Sigmoid colon (tissue), 7 donors: ENCODE data around the gene VASH2. TPM values are rescaled to one million over a fixed set of nuclear protein-coding genes. Genes with fewer than 3 reads are reported as not detected.

Source experiments
- DNase-seq: peaks from one replicate; pipeline ENCODE4 v3.0.0-alpha.2; 2019
- H3K27ac ChIP-seq, 4 donors: fragments of 200-600 bp; sonication (generic); one replicate each; pipeline ENCODE4 v1.5.1; 2016 to 2019; ENCODE audit warnings: mild to moderate bottlenecking in 1 of 4
- H3K27me3 ChIP-seq, 3 donors: fragments of 200-600 bp; sonication (generic); one replicate each; pipeline ENCODE4 v1.5.1; 2019; ENCODE audit warnings: mild to moderate bottlenecking in 1 of 3
- H3K36me3 ChIP-seq, 4 donors: fragments of 200-600 bp; sonication (generic); one replicate each; pipeline ENCODE4 v1.5.1; 2016 to 2019
- H3K4me1 ChIP-seq, 4 donors: fragments of 200-600 bp; sonication (generic); one replicate each; pipeline ENCODE4 v1.5.1; 2017 to 2019
- H3K4me3 ChIP-seq, 4 donors: fragments of 200-600 bp; sonication (generic); one replicate each; pipeline ENCODE4 v1.5.1; 2017 to 2019; ENCODE audit warnings: mild to moderate bottlenecking in 2 of 4, moderate library complexity in 1 of 4
- H3K9me3 ChIP-seq, 4 donors: fragments of 200-600 bp in 3 of 4; sonication (generic) in 3 of 4; one replicate each; pipeline versions ENCODE4 v1.5.1 to v1.6.1; 2013 to 2019
- EP300 ChIP-seq, 4 donors: sonication (generic); formaldehyde crosslinking; IDR thresholded peaks; one replicate each; pipeline ENCODE4 v1.6.1; 2017; ENCODE audit warnings: antibody characterized with exemption in 4 of 4
- POLR2A ChIP-seq, 2 donors: fragments of 450-650 bp; IDR thresholded peaks; one replicate each; pipeline ENCODE4 v1.6.1; 2016; ENCODE audit warnings: antibody characterized with exemption in 2 of 2, mild to moderate bottlenecking in 2 of 2, moderate library complexity in 2 of 2
- POLR2AphosphoS5 ChIP-seq, 4 donors: sonication (generic); formaldehyde crosslinking; IDR thresholded peaks; one replicate each; pipeline ENCODE4 v1.6.1; 2017; ENCODE audit warnings: antibody characterized with exemption in 4 of 4
- WGBS, 2 donors: extraction: QIAGEN DNeasy Blood & Tissue Kit; methylation state at CpG; one replicate each; pipeline ENCODE4 v1.1.7; 2013; 5-methylcytosine and 5-hydroxymethylcytosine counted together
- intact Hi-C: fragments of 100-400 bp; cut with DNase I; formaldehyde crosslinking; loops from one replicate; pipeline ENCODE4 v1.15.1; 2023
- polyA plus RNA-seq, 3 donors: library from polyadenylated mRNA; stranded (reverse); fragments of 200-250 nt; gene quantifications; one replicate each; pipeline ENCODE4 v1.2.3, GENCODE V29; 2013
- total RNA-seq, 4 donors: library from RNA; depleted of rRNA; stranded (reverse); fragments of >200 nt; gene quantifications; one replicate each; pipeline ENCODE4 v1.1.0, GENCODE V29; 2016
- TF ChIP-seq, protein P1 (sequence below), 4 experiments: fragments of 450-650 bp in 3 of 4; fragments of 200-600 bp in 1 of 4; IDR thresholded peaks; one replicate each; pipeline ENCODE4 v1.5.1; 2016 to 2019; ENCODE audit warnings: antibody characterized with exemption in 4 of 4, mild to moderate bottlenecking in 3 of 4, moderate library complexity in 2 of 4
- donor health status: healthy with polysubstance abuse.
- donor health status: Bipolar disorder and iron deficiency.
- donor health status: healthy.

Gene VASH2
- total and polyA plus RNA-seq, 7 donors, result under 0.01 to 2.1 (median 0.27) TPM

DNA sequence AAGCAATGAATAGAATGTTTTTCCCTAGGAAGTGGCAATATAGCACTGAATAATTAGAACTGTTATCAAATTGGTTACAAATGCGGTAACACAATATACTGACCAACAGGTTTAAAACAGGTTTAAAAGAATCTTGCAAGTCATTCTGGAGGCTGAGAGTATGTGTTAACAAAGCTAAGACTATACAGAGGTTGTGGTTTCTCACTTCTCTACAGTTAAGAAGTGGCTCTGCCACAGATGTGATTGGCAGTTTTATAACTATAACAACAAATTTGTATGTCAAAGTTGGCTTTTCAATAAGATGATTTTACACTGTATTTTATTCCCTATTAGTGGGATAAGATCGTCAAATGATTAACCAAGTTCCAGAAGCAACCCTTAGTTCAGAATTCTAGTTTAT, 58.2 kb downstream of the VASH2 start:
- no peaks in the 10 kb centered on the region for H3K9me3 ChIP-seq
- no peak overlapping the region for H3K27ac ChIP-seq
- H3K36me3 ChIP-seq, result peaks cover 0 to 67% (median 17%) of the 10 kb centered on the region in 4 donors
- TF ChIP-seq, protein P1, sequence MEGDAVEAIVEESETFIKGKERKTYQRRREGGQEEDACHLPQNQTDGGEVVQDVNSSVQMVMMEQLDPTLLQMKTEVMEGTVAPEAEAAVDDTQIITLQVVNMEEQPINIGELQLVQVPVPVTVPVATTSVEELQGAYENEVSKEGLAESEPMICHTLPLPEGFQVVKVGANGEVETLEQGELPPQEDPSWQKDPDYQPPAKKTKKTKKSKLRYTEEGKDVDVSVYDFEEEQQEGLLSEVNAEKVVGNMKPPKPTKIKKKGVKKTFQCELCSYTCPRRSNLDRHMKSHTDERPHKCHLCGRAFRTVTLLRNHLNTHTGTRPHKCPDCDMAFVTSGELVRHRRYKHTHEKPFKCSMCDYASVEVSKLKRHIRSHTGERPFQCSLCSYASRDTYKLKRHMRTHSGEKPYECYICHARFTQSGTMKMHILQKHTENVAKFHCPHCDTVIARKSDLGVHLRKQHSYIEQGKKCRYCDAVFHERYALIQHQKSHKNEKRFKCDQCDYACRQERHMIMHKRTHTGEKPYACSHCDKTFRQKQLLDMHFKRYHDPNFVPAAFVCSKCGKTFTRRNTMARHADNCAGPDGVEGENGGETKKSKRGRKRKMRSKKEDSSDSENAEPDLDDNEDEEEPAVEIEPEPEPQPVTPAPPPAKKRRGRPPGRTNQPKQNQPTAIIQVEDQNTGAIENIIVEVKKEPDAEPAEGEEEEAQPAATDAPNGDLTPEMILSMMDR (IDR thresholded peaks at IDR 0.05), result no peak
- no peak for TF ChIP-seq POLR2AphosphoS5 (IDR thresholded peaks at IDR 0.05)
- TF ChIP-seq POLR2A (IDR thresholded peaks at IDR 0.05), result no peak
- no peak for TF ChIP-seq EP300 (IDR thresholded peaks at IDR 0.05)
- 81 to 89% methylated on average over 2 of the region's 2 CpGs for WGBS, 2 donors
- no peaks in the 10 kb centered on the region for H3K27me3 ChIP-seq
- DNase-seq, result no peak
- H3K4me3 ChIP-seq, result no peak overlapping the region
- intact Hi-C loops, result no loop called here
- H3K4me1 ChIP-seq, result peaks cover 0 to 9% (median 5%) of the 10 kb centered on the region in 4 donors

DNA sequence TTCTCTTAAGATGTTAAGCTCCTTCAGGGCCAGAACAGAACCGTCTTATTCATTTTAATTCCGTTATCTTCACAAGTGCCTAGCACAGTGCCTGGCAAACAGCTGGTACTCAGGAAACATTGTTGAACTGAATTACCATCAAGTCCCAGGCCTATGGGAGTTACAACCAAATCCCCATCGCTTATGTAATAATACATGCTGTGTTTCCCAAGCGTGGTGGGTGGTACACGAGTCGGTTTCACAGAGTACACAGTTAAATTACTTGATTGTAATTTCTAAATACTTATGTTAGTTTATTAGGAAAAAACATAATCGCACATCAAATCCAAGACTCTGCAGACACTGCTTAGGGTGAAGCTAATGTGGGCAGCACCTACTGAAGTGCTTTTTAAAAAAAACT, 64.3 kb downstream of the VASH2 start:
- TF ChIP-seq POLR2AphosphoS5 (IDR thresholded peaks at IDR 0.05) (no peak), EP300 (IDR thresholded peaks at IDR 0.05) (no peak), POLR2A (IDR thresholded peaks at IDR 0.05) (no peak)
- TF ChIP-seq, protein P1 (IDR thresholded peaks at IDR 0.05), result no peak
- H3K4me1 ChIP-seq, result peaks cover 0 to 22% (median 16%) of the 10 kb centered on the region in 4 donors
- intact Hi-C loops, result loop anchor here (1.0 to 10.0 kb wide), 2 partner anchors 37 to 220 kb away; partner anchors contain the start of genes NSL1, RPS6KC1 and TATDN3
- H3K27ac ChIP-seq, result peak overlapping the region; percentile 88 to 96 (median 94)
- no peaks in the 10 kb centered on the region for H3K9me3 ChIP-seq
- no peak for DNase-seq
- H3K36me3 ChIP-seq, result peaks cover 0 to 19% (median 0%) of the 10 kb centered on the region in 4 donors
- 13 to 18% methylated on average over 7 of the region's 7 CpGs for WGBS, 2 donors
- H3K27me3 ChIP-seq, result no peaks in the 10 kb centered on the region
- peak overlapping the region; percentile 72 to 93 (median 82) for H3K4me3 ChIP-seq

DNA sequence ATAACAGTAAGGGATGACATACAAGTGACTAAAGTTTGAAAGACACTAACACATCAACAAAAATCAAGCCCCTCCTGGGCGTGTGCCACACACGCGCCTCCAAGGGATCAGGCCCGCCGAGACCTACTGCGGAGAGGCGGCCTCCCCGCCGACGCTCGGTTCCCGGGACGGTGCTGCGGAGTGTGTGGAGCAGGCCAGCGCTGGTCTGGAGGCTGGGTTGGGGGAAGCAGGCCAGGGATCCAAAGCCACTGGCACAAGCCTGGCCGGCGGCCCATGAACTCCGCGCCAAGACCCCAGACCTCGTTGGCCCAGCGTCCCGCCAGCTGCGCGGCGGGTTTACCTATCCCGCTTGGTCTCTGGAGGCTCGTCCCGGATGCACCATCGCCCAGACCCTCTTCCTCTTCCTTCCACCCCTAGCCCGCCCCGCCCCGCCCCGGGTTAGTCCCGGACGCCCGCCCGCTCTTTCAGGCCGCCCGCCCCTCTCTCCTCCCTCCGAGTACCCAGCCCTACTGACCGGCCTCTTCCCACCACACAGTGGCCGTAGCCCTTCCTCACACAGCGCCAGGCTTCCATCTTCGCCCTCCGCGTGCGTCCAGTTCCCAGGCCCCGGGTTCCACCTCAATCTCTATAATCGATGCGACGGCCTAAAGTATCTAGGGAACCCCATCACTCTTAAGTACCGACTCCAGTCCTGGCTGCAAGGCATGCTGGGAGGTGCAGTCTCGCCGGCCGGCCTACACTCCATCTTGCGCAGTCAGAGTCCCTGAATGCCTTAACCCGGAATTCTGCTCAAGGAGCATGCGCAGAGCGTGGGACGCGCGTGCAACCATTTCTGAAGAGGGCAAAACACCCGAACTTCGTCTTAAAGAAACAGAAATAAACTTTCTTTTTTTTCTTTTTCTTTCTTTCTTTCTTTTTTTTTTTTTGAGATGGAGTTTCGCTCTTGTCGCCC, 65.0 kb downstream of the VASH2 start, which contains the start of gene ANGEL2:
Gene ANGEL2 (minus strand): TSS at position 769 of the 952 bp plus-strand sequence. CDS start 196 bp downstream, at position 573.
- H3K36me3 ChIP-seq, result peaks cover 0 to 16% (median 0%) of the 10 kb centered on the region in 4 donors
- intact Hi-C loops, result loop anchor here (1.0 to 10.0 kb wide), 2 partner anchors 36 to 221 kb away; partner anchors contain the start of genes NSL1, RPS6KC1 and TATDN3
- 1% methylated on average over 66 of the region's 66 CpGs for WGBS, 2 donors
- H3K27me3 ChIP-seq, result no peaks in the 10 kb centered on the region
- peak; percentile 98 for DNase-seq
- TF ChIP-seq POLR2AphosphoS5 (IDR thresholded peaks at IDR 0.05), result peak in 3 of 4 donors; percentile 66 to 83 (median 74)
- TF ChIP-seq, protein P1 (IDR thresholded peaks at IDR 0.05), result no peak
- no peak for TF ChIP-seq EP300 (IDR thresholded peaks at IDR 0.05)
- TF ChIP-seq POLR2A (IDR thresholded peaks at IDR 0.05), result peak in 1 of 2 donors; percentile 7
- H3K9me3 ChIP-seq, result no peaks in the 10 kb centered on the region
- H3K4me1 ChIP-seq, result peaks cover 0 to 22% (median 16%) of the 10 kb centered on the region in 4 donors
- H3K4me3 ChIP-seq, result peak within 1 kb of the TSS; percentile 72 to 93 (median 82)
- H3K27ac ChIP-seq, result peak within 1 kb of the TSS; percentile 88 to 96 (median 94)

DNA sequence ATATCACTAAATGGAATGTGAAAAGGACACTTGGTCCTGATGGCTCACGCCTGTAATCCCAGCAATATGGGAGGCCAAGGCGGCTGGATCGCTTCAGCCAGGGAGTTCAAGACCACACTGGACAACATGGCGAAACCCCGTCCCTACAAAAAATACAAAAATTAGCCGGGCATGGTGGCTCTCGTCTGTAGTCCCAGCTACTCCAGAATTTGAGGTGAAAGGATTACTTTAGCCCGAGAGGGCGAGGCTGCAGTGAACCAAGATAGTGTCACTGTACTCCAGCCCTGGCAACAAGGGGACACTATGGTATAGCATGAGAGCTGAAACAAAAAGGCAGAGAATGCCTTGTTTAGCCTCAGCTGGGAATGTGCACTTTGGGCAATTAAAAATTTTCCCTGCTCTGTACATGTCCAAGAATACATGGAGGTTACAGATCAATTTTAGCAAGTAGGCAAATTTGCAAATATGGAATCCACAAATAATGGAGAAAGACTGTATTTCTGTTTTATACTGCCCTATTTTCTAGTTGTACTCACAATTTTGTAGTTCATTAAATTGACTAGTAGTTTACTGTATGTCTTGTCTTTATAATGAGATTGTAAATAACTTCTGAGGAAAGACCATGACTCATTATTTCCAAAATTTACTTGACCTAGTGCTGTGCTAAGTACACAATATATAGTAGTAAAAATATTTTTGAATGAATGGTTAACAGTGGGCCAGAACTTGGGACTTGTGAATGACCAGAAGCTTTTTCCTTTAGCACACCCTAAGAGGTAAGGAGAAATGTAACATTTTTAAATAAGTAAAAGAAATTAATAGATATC, 67.3 kb downstream of the VASH2 start:
- TF ChIP-seq POLR2A (IDR thresholded peaks at IDR 0.05) (no peak), EP300 (IDR thresholded peaks at IDR 0.05) (no peak), POLR2AphosphoS5 (IDR thresholded peaks at IDR 0.05) (no peak)
- TF ChIP-seq, protein P1 (IDR thresholded peaks at IDR 0.05), result no peak
- Histone ChIP-seq H3K27me3 (no peaks in the 10 kb centered on the region), H3K36me3 (no peaks in the 10 kb centered on the region), H3K4me1 (peaks cover 0 to 22% (median 16%) of the 10 kb centered on the region in 4 donors), H3K9me3 (no peaks in the 10 kb centered on the region), H3K27ac (no peak overlapping the region), H3K4me3 (no peak overlapping the region)
- WGBS, 2 donors, result 96 to 97% methylated on average over 9 of the region's 9 CpGs
- no peak for DNase-seq
- intact Hi-C loops, result loop anchor here (10.0 kb wide), 1 partner anchor 223 kb away; the partner anchor contains the start of genes NSL1 and TATDN3
